GM12878 (cell line): ENCODE measurements around the gene PNPLA3. TPM values are rescaled to one million over a fixed set of nuclear protein-coding genes. Genes with fewer than 3 reads are reported as not detected.

Source experiments
- ATAC-seq: fragments of 200-7000 bp; cut with Tn5 transposase; 3 replicates; pipeline ENCODE4 v1.9.1; 2020; ENCODE audit warnings: mild to moderate bottlenecking, moderate library complexity
- BruUV-seq: library from RNA; stranded (reverse); fragments of 400-500 nt; replicated peaks from 2 replicates; lab custom pipeline; 2021; lab: Mats Ljungman, UMichigan
- CTCF ChIA-PET: fragments of 300-600 bp; sonication (Branson Sonifier 250); formaldehyde crosslinking; extraction: SDS; loops from one replicate; lab custom pipeline; 2021; ENCODE audit warnings: inconsistent platforms; lab: Yijun Ruan, JAX
- POLR2A ChIA-PET: fragments of 350-600 bp; formaldehyde crosslinking; extraction: SDS; loops from one replicate; lab custom pipeline; 2021; ENCODE audit warnings: inconsistent platforms; lab: Charles Lee
- RAD21 ChIA-PET: fragments of 300-600 bp; sonication (Branson Sonifier 250); formaldehyde crosslinking; loops from one replicate; lab custom pipeline; 2023; ENCODE audit warnings: antibody characterized with exemption; ENCODE audit not compliant: unreplicated experiment; lab: Charles Lee
- SMC1A ChIA-PET: fragments of 300-600 bp; sonication (Branson Sonifier 250); formaldehyde crosslinking; loops from one replicate; lab custom pipeline; 2023; ENCODE audit not compliant: unreplicated experiment, uncharacterized antibody; lab: Charles Lee
- DNase-seq: peaks from one replicate; pipeline ENCODE4 v3.0.0-alpha.2; 2011; ENCODE audit warnings: low read depth, low spot score
- FAIRE-seq: peaks from 3 replicates; lab custom pipeline; 2011; peaks lifted over from hg19 to GRCh38; lab: Jason Lieb, UNC
- H2AFZ ChIP-seq: 2 replicates; pipeline ENCODE4 v1.6.0; 2011; ENCODE audit warnings: low read depth, low read length, control low read depth; ENCODE audit not compliant: control insufficient read depth
- H3K27ac ChIP-seq: 2 replicates; pipeline ENCODE4 v1.5.1; 2011; ENCODE audit warnings: control low read depth; ENCODE audit not compliant: control insufficient read depth, insufficient read depth
- H3K27me3 ChIP-seq, 2 experiments: replicated peaks in 1 of 2; 2 replicates each; pipeline versions ENCODE4 v1.6.0 to v1.6.1; 2011; ENCODE audit warnings: low read length in 1 of 2; ENCODE audit not compliant: control insufficient read depth in 2 of 2, insufficient read depth in 2 of 2
- H3K36me3 ChIP-seq, 2 experiments: 2 replicates each; pipeline ENCODE4 v1.5.1; 2011; ENCODE audit warnings: low read length in 1 of 2; ENCODE audit not compliant: control insufficient read depth in 2 of 2, insufficient read depth in 2 of 2
- H3K4me1 ChIP-seq: 2 replicates; pipeline ENCODE4 v1.6.1; 2011; ENCODE audit warnings: mild to moderate bottlenecking, low read length, moderate library complexity, mixed read lengths; ENCODE audit not compliant: control insufficient read depth, insufficient read depth
- H3K4me2 ChIP-seq: 2 replicates; pipeline ENCODE4 v1.6.0; 2011; ENCODE audit warnings: control low read depth; ENCODE audit not compliant: control insufficient read depth, insufficient read depth
- H3K4me3 ChIP-seq: fragments of 200-600 bp; sonication (generic); 2 replicates; pipeline ENCODE4 v1.5.1; 2016
- H3K79me2 ChIP-seq: 2 replicates; pipeline ENCODE4 v1.6.0; 2011; ENCODE audit warnings: low read length; ENCODE audit not compliant: control insufficient read depth, insufficient read depth
- H3K9ac ChIP-seq: 2 replicates; pipeline ENCODE4 v1.8.0; 2011; ENCODE audit warnings: low read length, control low read depth, mixed read lengths; ENCODE audit not compliant: control insufficient read depth, insufficient read depth
- H3K9me3 ChIP-seq: replicated peaks from 3 replicates; pipeline ENCODE4 v1.5.1; 2011; ENCODE audit warnings: mild to moderate bottlenecking, low read length; ENCODE audit not compliant: control insufficient read depth, insufficient read depth
- H4K20me1 ChIP-seq: 2 replicates; pipeline ENCODE4 v1.6.0; 2011; ENCODE audit not compliant: control insufficient read depth, insufficient read depth
- BCL11A ChIP-seq: IDR thresholded peaks from 2 replicates; pipeline ENCODE4 v1.6.1; 2011; ENCODE audit warnings: low read depth, low read length
- CREM ChIP-seq: IDR thresholded peaks from 2 replicates; pipeline ENCODE4 v1.6.1; 2014; ENCODE audit warnings: antibody characterized with exemption, low read depth
- IRF3 ChIP-seq: fragments of 450-650 bp; IDR thresholded peaks from 2 replicates; pipeline ENCODE4 v1.6.1; 2014; ENCODE audit warnings: mild to moderate bottlenecking
- IRF5 ChIP-seq: fragments of 450-650 bp; IDR thresholded peaks from 2 replicates; pipeline ENCODE4 v1.6.1; 2017; ENCODE audit warnings: borderline replicate concordance
- MYC ChIP-seq: IDR thresholded peaks from 2 replicates; pipeline ENCODE4 v1.6.1; 2011; ENCODE audit warnings: mild to moderate bottlenecking, low read length, moderate library complexity, inconsistent platforms; ENCODE audit not compliant: insufficient read depth, insufficient replicate concordance, insufficient read length, severe bottlenecking
- PRDM15 ChIP-seq: fragments of 450-650 bp; formaldehyde crosslinking; IDR thresholded peaks from 2 replicates; pipeline ENCODE4 v1.4.0; 2020; ENCODE audit warnings: mild to moderate bottlenecking, moderate library complexity
- RB1 ChIP-seq: fragments of 450-650 bp; formaldehyde crosslinking; IDR thresholded peaks from 2 replicates; pipeline ENCODE4 v1.6.1; 2017; ENCODE audit warnings: mild to moderate bottlenecking, borderline replicate concordance
- SREBF1 ChIP-seq: IDR thresholded peaks from 2 replicates; pipeline ENCODE4 v1.6.1; 2012; ENCODE audit warnings: mild to moderate bottlenecking, low read length
- STAT3 ChIP-seq: IDR thresholded peaks from 2 replicates; pipeline ENCODE4 v1.6.1; 2011; ENCODE audit warnings: low read depth, low read length, improper control_type of control experiment
- ZBED1 ChIP-seq: IDR thresholded peaks from 2 replicates; pipeline ENCODE4 v1.6.1; 2016; ENCODE audit warnings: borderline replicate concordance
- WGBS: methylation state at CpG from one replicate; pipeline ENCODE4 v1.1.6; 2016; ENCODE audit warnings: low lambda C conversion rate; ENCODE audit not compliant: insufficient replicate concordance, insufficient coverage; ENCODE audit errors: missing lambda C conversion rate; 5-methylcytosine and 5-hydroxymethylcytosine counted together
- in situ Hi-C: fragments of 300-500 bp; cut with MboI; formaldehyde crosslinking; loops from 9 replicates; pipeline ENCODE4 v1.14.3; 2018; ENCODE audit warnings: mixed read lengths
- intact Hi-C: fragments of 100-400 bp; cut with micrococcal nuclease; formaldehyde crosslinking; loops from one replicate; pipeline ENCODE4 v1.14.2; 2022; ENCODE audit not compliant: unreplicated experiment
- polyA plus RNA-seq, 11 experiments: library from polyadenylated mRNA; depleted of rRNA in 4 of 11; unstranded in 6 of 11; stranded (reverse) in 5 of 11; fragments of >200 nt; fragmentation: Nextera tagmentation in 4 of 11; fragmentation: Illumina TruSeq in 1 of 11; extraction: Ambion mirVana in 4 of 11; extraction: Trizol in 1 of 11; gene quantifications; 1 replicate in 1 of 11; 2 replicates in 10 of 11; pipeline versions ENCODE4 v1.2.1 to v1.2.3, GENCODE V29; 2011 to 2016; ENCODE audit warnings: inconsistent platforms in 2 of 11, missing spikeins in 2 of 11, low read depth in 1 of 11
- total RNA-seq, 4 experiments: library from RNA; depleted of rRNA in 3 of 4; stranded (reverse); fragments of >200 nt in 3 of 4; fragmentation: Illumina TruSeq in 1 of 4; extraction: Trizol in 1 of 4; gene quantifications; 2 replicates each; pipeline versions ENCODE4 v1.2.1 to v1.2.3, GENCODE V29; 2013 to 2021
- TF ChIP-seq, protein P1 (sequence below): fragments of 450-650 bp; IDR thresholded peaks from 2 replicates; pipeline ENCODE4 v1.6.1; 2016; ENCODE audit warnings: mild to moderate bottlenecking, moderate library complexity, borderline replicate concordance
- TF ChIP-seq, protein P2 (sequence below): IDR thresholded peaks from 2 replicates; pipeline ENCODE4 v1.6.1; 2012; ENCODE audit warnings: low read depth, low read length, improper control_type of control experiment

Gene PNPLA3
- total and polyA plus RNA-seq, 10 of the 15 experiments (the other 5 are each of a cell fraction or from before 2014, with no cell fraction given): 0.05 to 0.08 TPM; not detected in 8

DNA sequence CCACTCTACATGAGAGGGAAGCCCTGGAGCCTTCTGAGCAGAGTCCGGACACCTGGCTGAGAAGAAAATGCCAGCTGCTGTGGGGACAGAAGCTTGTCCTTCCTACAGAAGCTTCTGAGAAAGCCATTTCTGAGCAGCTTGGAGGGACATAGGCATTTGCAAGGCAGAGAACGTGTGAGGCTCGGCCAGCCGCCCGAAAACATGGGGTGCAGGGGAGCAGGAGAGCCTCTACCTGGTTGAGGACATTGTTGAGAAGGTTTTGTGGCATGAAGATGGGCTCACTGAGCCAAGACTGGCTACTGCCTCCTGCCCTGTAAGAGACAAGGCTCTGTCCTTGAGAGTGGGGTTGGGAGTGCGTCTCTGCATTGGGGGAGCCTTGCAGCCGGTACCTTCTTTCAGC is 57.0 kb downstream of the PNPLA3 start (continued):
- TF ChIP-seq ZBED1 (no peak), SREBF1 (no peak), PRDM15 (CRISPR knock-in tag) (no peak)

GRCh38 chr22:43980996-43981395 is 57.4 kb downstream of the PNPLA3 start:
- intact Hi-C loops (no loop called here), in situ Hi-C loops (no loop called here)
- no peak overlapping the region for H3K27ac ChIP-seq
- POLR2A ChIA-PET: no interaction called here
- peaks cover 31 to 35% of the 10 kb centered on the region in 2 experiments for H3K36me3 ChIP-seq
- no TSS peak for BruUV-seq
- RAD21 ChIA-PET: no interaction called here
- WGBS: 94% methylated on average over 17 of the region's 17 CpGs
- no peaks in the 10 kb centered on the region for H3K4me1 ChIP-seq
- H4K20me1 ChIP-seq: no peaks in the 10 kb centered on the region
- CTCF ChIA-PET: no interaction called here
- FAIRE-seq (no peak), DNase-seq (no peak), ATAC-seq (no peak)
- no peak overlapping the region for H2AFZ ChIP-seq
- H3K79me2 ChIP-seq: no peaks in the 10 kb centered on the region
- H3K9me3 ChIP-seq: no peaks in the 10 kb centered on the region
- no peak overlapping the region for H3K9ac ChIP-seq
- no peak overlapping the region for H3K4me2 ChIP-seq
- H3K4me3 ChIP-seq: no peak overlapping the region
- no peaks in the 10 kb centered on the region for H3K27me3 ChIP-seq
- SMC1A ChIA-PET: interaction anchor here (0.6 kb wide), 1 partner anchor 646 kb away, joined by 3 read pairs; no protein-coding TSS in a partner anchor
- TF ChIP-seq SREBF1: no peak
- TF ChIP-seq, protein P1, sequence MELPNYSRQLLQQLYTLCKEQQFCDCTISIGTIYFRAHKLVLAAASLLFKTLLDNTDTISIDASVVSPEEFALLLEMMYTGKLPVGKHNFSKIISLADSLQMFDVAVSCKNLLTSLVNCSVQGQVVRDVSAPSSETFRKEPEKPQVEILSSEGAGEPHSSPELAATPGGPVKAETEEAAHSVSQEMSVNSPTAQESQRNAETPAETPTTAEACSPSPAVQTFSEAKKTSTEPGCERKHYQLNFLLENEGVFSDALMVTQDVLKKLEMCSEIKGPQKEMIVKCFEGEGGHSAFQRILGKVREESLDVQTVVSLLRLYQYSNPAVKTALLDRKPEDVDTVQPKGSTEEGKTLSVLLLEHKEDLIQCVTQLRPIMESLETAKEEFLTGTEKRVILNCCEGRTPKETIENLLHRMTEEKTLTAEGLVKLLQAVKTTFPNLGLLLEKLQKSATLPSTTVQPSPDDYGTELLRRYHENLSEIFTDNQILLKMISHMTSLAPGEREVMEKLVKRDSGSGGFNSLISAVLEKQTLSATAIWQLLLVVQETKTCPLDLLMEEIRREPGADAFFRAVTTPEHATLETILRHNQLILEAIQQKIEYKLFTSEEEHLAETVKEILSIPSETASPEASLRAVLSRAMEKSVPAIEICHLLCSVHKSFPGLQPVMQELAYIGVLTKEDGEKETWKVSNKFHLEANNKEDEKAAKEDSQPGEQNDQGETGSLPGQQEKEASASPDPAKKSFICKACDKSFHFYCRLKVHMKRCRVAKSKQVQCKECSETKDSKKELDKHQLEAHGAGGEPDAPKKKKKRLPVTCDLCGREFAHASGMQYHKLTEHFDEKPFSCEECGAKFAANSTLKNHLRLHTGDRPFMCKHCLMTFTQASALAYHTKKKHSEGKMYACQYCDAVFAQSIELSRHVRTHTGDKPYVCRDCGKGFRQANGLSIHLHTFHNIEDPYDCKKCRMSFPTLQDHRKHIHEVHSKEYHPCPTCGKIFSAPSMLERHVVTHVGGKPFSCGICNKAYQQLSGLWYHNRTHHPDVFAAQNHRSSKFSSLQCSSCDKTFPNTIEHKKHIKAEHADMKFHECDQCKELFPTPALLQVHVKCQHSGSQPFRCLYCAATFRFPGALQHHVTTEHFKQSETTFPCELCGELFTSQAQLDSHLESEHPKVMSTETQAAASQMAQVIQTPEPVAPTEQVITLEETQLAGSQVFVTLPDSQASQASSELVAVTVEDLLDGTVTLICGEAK: no peak
- no peak for TF ChIP-seq RB1
- TF ChIP-seq CREM: no peak
- no peak for TF ChIP-seq BCL11A
- TF ChIP-seq MYC: no peak
- TF ChIP-seq, protein P2, sequence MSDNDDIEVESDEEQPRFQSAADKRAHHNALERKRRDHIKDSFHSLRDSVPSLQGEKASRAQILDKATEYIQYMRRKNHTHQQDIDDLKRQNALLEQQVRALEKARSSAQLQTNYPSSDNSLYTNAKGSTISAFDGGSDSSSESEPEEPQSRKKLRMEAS: no peak
- TF ChIP-seq STAT3: no peak
- TF ChIP-seq IRF5: no peak
- TF ChIP-seq IRF3: no peak
